HPDE6-E6E7 (cell line): Measurements from ENCODE around the gene MMP24.
"Not testable (repeated sequence)": the region's sequence is repeated elsewhere in the genome, so short reads cannot be mapped to it uniquely, and the experiment has no call there.

ENCODE experiments used
- DNase-seq: peaks from one replicate; pipeline ENCODE4 v3.0.0; 2011; ENCODE audit warnings: missing footprints; ENCODE audit errors: extremely low spot score

Gene MMP24

DNA sequence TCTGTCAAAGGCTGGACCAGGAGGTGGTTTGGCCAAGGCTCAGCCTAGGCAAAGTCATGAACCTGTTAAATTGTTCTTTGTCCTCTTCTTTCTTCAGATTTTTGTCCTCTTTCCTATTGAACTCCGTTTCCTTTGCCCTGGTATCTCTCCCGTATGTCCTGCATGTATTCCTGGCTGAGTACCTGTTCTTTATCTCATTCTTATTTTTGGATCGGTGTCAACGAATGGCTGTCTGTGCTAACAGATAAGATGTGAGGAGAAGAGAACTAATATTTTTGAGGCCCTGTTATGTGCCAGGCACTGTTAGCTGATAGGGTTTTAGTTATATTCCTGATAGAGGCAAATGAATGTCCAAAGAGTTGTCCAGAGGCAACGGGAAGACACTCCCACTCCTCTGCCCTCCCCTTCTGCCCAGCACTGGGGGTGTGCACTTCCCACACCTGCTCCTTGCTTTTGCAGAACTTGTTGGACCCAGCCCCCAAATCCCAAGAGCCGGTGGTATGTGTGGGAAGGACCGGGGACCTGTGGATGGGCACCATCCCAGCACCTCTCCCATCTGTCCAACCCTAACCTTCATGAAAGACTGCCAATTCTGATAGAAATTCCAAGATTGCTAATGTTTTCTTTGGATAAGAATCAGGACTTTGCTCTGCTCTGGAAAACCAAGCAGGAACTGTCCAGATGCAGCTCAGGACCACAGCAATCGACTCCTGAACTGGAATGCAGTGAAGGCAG is 30.9 kb downstream of the MMP24 start:
- DNase-seq: no peak

DNA sequence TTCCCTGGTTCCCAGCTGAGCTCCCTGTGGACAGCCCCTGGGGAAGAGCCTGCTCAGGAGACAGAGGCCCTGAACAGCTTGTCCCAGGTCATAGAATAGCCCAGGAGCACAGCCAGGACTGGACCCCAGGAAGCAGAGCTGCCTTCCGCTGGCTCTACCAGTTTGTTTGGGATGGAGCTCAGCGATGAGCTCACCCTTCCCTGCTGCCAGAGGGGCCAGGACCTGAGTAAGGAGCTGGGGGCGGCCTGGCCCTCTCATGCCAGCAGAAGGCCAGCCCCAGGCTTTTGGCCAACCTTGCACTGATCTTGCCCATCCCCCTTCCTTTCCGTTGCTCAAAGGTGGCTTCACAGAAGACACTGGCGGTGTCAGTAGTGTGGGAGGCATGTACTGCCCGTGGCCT is 33.9 kb downstream of the MMP24 start:
- no peak for DNase-seq

DNA sequence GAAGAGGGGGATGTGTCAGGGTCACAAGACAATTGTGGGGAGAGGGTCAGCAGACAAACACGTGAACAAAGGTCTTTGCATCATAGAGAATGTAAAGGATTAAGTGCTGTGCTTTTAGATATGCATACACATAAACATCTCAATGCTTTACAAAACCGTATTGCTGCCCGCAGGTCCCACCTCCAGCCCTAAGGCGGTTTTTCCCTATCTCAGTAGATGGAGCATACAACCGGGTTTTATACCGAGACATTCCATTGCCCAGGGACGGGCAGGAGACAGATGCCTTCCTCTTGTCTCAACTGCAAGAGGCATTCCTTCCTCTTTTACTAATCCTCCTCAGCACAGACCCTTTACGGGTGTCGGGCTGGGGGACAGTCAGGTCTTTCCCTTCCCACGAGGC is 35.8 kb downstream of the MMP24 start:
- not testable (repeated sequence) for DNase-seq

DNA sequence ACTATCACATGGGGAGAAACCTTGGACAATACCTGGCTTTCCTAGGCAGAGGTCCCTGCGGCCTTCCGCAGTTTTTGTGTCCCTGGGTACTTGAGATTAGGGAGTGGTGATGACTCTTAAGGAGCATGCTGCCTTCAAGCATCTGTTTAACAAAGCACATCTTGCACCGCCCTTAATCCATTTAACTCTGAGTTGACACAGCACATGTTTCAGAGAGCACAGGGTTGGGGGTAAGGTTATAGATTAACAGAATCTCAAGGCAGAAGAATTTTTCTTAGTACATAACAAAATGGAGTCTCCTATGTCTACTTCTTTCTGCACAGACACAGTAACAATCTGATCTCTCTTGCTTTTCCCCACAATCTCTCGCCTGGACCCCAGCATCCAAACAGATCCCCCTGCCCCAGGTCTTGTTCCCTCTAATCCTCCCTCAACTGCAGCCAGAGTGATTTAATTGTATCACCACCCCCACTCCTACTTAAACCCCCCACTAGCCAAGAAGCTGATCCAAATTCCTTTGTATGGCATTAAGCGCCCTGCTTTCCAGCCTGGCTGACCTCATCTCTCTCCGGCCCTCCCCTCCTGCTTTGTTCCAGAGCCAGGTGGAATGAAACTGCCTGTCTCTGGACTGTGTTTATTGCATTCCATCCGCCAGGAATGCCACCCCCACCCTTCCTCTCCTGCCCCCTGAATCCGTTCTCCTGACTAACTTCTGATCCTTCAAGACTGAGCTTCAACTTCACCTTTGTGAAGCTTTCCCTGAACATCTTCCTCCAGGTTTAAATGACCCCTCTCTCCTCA is 36.4 kb downstream of the MMP24 start:
- peak; percentile 81 for DNase-seq

GRCh38 chr20:35263532-35264341 is 37.2 kb downstream of the MMP24 start:
- DNase-seq: no peak

GRCh38 chr20:35264755-35265154 is 38.3 kb downstream of the MMP24 start:
- DNase-seq: peak; percentile 58

GRCh38 chr20:35267092-35267491 is 40.6 kb downstream of the MMP24 start:
- DNase-seq: no peak

- peak; percentile 84 for DNase-seq
These were observed 42.7 kb downstream of the MMP24 start for GRCh38 chr20:35269055-35269781.

DNA sequence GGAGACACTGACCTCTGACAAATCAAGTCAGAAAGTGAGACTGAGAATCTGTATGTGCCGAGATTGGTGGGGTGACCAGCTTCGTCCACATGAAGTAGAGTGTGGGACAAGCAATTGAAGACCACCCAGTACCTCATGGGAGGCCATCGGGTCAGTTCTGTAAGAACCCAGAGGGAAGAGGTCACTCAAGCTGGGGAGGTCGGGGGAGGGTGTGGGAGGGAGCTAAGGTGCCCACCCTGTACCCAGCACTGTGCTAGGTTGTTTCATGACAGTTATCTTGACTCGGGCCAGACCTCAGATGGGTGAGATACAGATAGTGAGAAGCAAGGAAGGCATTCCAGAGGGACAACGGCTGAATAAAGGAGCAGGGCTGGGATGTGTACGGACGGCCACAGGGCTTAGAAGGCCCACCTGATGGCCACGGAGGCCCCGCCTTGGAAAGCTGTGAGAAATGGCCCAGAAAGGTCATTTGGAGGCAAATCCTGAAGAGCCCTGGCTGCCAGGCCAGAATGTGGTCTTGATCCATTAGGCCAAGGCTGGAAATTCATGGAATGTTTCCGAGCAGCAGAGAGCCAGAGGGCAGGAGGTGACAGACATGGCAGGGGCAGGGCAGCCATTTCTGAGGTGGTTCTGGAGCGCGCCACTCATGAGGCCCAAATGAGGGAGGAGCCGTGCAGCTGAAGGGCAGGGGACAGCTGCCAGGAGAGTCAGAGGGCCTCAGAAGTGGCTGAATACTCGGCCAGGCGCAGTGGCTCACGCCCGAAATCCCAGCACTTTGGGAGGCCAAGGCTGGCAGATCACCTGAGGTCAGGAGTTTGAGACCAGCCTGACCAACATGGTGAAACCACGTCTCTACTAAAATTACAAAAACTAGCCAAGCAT is 43.8 kb downstream of the MMP24 start:
- DNase-seq: no peak

DNA sequence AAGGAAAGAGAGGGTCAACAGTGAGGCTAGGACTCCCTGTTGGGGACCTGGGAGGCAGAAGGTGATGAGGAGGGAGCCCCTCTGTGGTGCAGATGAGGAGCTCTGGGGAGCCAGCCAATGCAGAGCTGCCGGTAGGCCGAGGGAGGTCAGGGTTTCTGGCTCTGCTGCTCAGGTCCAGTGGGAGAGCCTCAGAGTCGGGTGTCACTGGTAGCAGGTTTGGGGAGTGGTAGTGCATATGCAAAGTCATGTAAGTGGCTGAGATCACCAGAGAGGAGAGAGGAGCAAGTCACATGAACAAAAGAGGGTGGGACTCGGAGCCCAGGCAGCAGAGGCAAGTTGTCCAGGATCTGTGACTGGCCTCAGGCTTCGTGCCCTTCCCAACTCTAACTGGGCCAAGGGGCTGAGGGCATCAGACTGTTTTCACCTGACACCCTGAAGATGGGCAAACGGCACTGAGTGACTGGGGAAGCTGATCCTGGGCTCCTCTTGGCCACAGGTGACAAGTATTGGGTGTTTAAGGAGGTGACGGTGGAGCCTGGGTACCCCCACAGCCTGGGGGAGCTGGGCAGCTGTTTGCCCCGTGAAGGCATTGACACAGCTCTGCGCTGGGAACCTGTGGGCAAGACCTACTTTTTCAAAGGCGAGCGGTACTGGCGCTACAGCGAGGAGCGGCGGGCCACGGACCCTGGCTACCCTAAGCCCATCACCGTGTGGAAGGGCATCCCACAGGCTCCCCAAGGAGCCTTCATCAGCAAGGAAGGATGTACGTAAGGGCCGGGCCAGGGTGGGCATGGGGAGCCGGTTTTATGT is 44.8 kb downstream of the MMP24 start:
- DNase-seq: no peak

GRCh38 chr20:35271904-35272303 is 45.4 kb downstream of the MMP24 start:
- peak; percentile 49 for DNase-seq

DNA sequence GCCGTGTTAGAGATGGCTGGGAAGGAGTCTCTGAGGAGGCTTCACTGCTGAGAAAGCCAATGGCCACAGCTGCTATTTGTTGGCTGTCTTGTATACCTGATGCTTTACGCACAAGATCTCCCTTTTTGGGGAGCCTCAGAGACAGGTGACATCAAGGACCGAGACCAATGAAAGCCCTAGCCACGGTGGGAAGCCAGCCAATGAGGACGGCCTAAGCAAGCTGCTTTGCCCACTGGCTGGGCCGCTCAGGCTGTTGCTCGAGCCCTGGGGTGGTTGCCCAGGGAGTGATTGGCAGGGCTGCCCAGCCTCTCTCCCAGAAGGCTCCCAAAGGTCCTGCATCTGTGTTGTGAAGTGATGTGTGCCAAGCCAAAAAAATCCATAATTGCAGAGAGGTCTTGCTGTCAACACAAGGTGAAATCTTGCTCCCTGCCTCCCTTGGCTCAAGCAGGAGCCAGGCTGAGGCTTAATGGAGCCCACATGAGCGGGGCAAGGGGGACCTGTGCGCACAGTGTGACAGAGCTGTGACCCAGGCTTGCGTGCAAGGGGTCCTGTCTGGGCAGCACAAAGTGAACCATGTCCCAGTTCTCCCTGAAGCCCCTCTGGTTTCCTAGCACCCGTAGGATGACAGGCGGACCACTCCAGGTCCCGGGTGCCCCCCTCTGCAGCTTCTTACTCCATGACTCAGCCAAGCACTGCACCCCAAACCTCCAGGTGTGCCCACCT is 47.1 kb downstream of the MMP24 start:
- DNase-seq: no peak

DNA sequence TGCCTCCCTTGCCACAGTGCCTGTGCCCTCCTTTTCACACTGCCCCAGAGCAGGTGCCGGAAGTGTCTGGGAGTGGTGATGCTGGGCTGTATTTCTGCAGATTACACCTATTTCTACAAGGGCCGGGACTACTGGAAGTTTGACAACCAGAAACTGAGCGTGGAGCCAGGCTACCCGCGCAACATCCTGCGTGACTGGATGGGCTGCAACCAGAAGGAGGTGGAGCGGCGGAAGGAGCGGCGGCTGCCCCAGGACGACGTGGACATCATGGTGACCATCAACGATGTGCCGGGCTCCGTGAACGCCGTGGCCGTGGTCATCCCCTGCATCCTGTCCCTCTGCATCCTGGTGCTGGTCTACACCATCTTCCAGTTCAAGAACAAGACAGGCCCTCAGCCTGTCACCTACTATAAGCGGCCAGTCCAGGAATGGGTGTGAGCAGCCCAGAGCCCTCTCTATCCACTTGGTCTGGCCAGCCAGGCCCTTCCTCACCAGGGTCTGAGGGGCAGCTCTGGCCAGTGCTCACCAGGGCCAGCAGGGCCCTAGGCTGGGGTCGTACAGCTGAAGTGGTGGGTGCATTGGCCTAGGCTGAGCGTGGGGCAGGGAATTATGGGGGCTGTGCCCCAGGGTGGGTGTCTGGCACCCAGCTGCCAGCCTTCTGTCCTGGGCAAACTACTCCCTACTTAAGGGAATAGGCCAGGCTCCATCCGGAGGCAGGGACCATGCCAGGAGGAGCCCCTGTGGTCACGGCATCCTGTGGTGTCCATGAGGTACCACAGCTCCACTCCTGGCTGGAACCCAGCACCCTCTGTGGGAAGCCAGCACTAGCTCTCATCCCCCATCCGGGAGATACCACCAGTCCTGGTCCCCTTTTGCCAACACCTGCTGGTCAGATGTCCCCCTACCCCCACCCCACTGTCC is 47.9 kb downstream of the MMP24 start:
- DNase-seq: no peak

DNA sequence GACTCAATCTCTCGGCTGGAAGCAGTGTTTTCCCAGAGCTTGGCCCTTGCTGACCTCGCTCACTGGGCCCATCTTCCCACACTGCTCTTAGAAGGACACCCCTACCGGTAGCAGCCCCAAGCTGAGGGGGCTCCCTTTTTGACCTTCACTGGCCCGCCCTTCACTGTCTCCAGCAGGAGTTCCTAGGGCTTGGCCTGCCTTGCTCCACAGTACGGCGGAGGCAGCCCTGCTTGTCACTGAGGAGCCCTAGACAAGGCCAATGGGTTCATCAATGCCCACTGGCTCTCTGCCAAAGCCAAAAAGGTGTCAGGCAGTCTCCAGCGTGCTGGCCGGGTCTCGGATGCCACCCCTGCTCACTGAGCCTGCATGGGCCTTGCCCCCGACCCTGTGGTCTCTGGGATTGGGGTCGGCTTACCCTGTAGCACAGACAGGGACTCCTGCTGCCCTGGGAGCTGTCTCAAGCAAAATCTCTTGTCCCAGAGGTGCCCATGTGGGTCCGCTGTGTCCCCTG is 49.3 kb downstream of the MMP24 start:
- no peak for DNase-seq

DNA sequence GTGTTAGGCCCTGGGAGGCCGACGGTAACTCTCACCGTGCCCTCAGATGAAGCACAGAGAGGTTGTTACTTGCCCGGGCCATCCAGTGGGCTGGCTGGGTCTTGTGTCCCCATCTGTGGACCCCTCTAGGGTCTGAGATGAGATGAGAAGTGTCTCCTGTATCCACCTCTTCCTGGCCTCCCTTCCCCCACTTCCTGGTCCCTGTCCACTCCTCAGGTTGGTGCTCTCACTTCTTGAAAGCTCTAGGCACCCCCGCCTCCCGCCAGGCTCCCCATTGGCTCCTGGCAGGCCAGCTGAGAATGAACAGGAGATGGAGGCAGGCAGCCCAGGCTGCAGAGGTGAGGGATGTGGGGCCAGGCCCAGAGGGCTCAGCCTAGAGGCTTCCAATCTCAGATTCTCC is 49.9 kb downstream of the MMP24 start:
- no peak for DNase-seq

- DNase-seq: no peak
These were observed 50.6 kb downstream of the MMP24 start for GRCh38 chr20:35277127-35277526.

- DNase-seq: peak; percentile 89
These were observed 51.3 kb downstream of the MMP24 start, which contains the start of gene MMP24OS for GRCh38 chr20:35277531-35278395. MMP24OS (minus strand) TSS chr20:35278122; CDS start chr20:35277929, 193 bp downstream.
